GM21526 (cell line): ENCODE measurements around the gene DCLK1.

Source experiments
- ATAC-seq: cut with Tn5 transposase; IDR thresholded peaks from one replicate; pipeline ENCODE4 v1.9.1; 2021; ENCODE audit warnings: moderate library complexity; ENCODE audit not compliant: unreplicated experiment, low FRiP score

DCLK1 gene

GRCh38 chr13:35768073-35768472, 363.1 kb downstream of the DCLK1 start:
- ATAC-seq = no peak

- ATAC-seq = no peak
These were observed 363.8 kb downstream of the DCLK1 start for GRCh38 chr13:35767256-35767976.

GRCh38 chr13:35766663-35767062, 364.5 kb downstream of the DCLK1 start:
- no peak for ATAC-seq

- ATAC-seq = no peak
These were observed 365.2 kb downstream of the DCLK1 start for GRCh38 chr13:35765941-35766340.

GRCh38 chr13:35765366-35765765, 365.8 kb downstream of the DCLK1 start:
- ATAC-seq = no peak

- no peak for ATAC-seq
These were observed 366.7 kb downstream of the DCLK1 start for GRCh38 chr13:35764326-35765015.

- ATAC-seq = no peak
These were observed 367.4 kb downstream of the DCLK1 start for GRCh38 chr13:35763782-35764123.

GRCh38 chr13:35763060-35763781, 368.0 kb downstream of the DCLK1 start:
- no peak for ATAC-seq

- ATAC-seq = no peak
These were observed 369.5 kb downstream of the DCLK1 start for GRCh38 chr13:35761440-35762252.

- no peak for ATAC-seq
These were observed 370.4 kb downstream of the DCLK1 start for GRCh38 chr13:35760735-35761281.

- ATAC-seq = no peak
These were observed 383.6 kb downstream of the DCLK1 start for GRCh38 chr13:35747594-35747993.

- ATAC-seq = no peak
These were observed 386.5 kb downstream of the DCLK1 start for GRCh38 chr13:35744566-35745178.

- no peak for ATAC-seq
These were observed 387.0 kb downstream of the DCLK1 start for GRCh38 chr13:35744144-35744543.

- ATAC-seq = no peak
These were observed 388.0 kb downstream of the DCLK1 start for GRCh38 chr13:35743165-35743564.

- ATAC-seq = no peak
These were observed 389.5 kb downstream of the DCLK1 start for GRCh38 chr13:35741657-35742056.

- no peak for ATAC-seq
These were observed 394.3 kb downstream of the DCLK1 start for GRCh38 chr13:35736876-35737275.

- no peak for ATAC-seq
These were observed 397.4 kb downstream of the DCLK1 start for GRCh38 chr13:35733827-35734226.

GRCh38 chr13:35732565-35732964, 398.6 kb downstream of the DCLK1 start:
- no peak for ATAC-seq

GRCh38 chr13:35731471-35731870, 399.7 kb downstream of the DCLK1 start:
- ATAC-seq = no peak
